Naive thymus-derived CD8-positive, alpha-beta T cell (primary cell): ENCODE results near the gene DBP. TPM values are rescaled to one million over a fixed set of nuclear protein-coding genes. Genes with fewer than 3 reads are reported as not detected.
"Not testable (repeated sequence)": the region's sequence is repeated elsewhere in the genome, so short reads cannot be mapped to it uniquely, and the experiment has no call there.

Experiments used
- ATAC-seq, 2 donors: fragments of 150-1000 bp; cut with Tn5 transposase in 1 of 2; sonication (Bioruptor Pico), chemical (Tn5 transposase) in 1 of 2; 1 replicate in 1 of 2; 2 replicates in 1 of 2; pipeline ENCODE4 v1.10.0; 2021; ENCODE audit warnings: mild to moderate bottlenecking in 2 of 2, moderate library complexity in 2 of 2
- POLR2A ChIA-PET: fragments of 350-600 bp; sonication (Branson Sonifier 250); formaldehyde crosslinking; loops from one replicate; lab custom pipeline; 2021; ENCODE audit warnings: antibody characterized with exemption; lab: Charles Lee
- DNase-seq, 10 donors: peaks; one replicate each; pipeline versions ENCODE4 v3.0.0 to v3.0.0-alpha.2; 2020 to 2022
- H3K27ac Mint-ChIP-seq, 10 donors: one replicate each; pipeline ENCODE4 v1.8.0; 2020 to 2022; ENCODE audit warnings: mild to moderate bottlenecking in 10 of 10, mixed read lengths in 10 of 10, moderate library complexity in 4 of 10, inconsistent platforms in 1 of 10
- H3K27me3 Mint-ChIP-seq, 5 donors: one replicate each; pipeline ENCODE4 v1.8.0; 2021 to 2022; ENCODE audit warnings: mixed read lengths in 5 of 5
- H3K36me3 Mint-ChIP-seq, 3 donors: one replicate each; pipeline ENCODE4 v1.8.0; 2020 to 2022; ENCODE audit warnings: mixed read lengths in 3 of 3, mild to moderate bottlenecking in 2 of 3, inconsistent platforms in 1 of 3
- H3K4me1 Mint-ChIP-seq, 4 donors: one replicate each; pipeline ENCODE4 v1.8.0; 2021 to 2022; ENCODE audit warnings: mixed read lengths in 4 of 4
- H3K4me3 Mint-ChIP-seq, 10 donors: one replicate each; pipeline ENCODE4 v1.8.0; 2020 to 2022; ENCODE audit warnings: mild to moderate bottlenecking in 10 of 10, mixed read lengths in 10 of 10, moderate library complexity in 6 of 10, inconsistent platforms in 1 of 10
- H3K9me3 Mint-ChIP-seq, 9 donors: one replicate each; pipeline ENCODE4 v1.8.0; 2020 to 2022; ENCODE audit warnings: mixed read lengths in 9 of 9, mild to moderate bottlenecking in 3 of 9, inconsistent platforms in 1 of 9, moderate library complexity in 1 of 9
- polyA plus RNA-seq, 3 donors: library from polyadenylated mRNA; unstranded; fragments of 300-500 nt; fragmentation: Illumina TruSeq; gene quantifications; one replicate each; pipeline ENCODE4 v1.2.3, GENCODE V29; 2021
- total RNA-seq, 8 experiments: library from RNA in 2 of 8; stranded (reverse) in 2 of 8; gene quantifications; one replicate each; pipeline ENCODE4 v1.2.3 and lab custom pipeline; 2021 to 2026

Gene DBP
- total and polyA plus RNA-seq, 5 experiments from 2014 or later, result 37.5 to 97.8 (median 63.1) TPM

GRCh38 chr19:48661711-48662090, 24.5 kb upstream of the DBP start:
- DNase-seq (peak in 1 of 10 donors; percentile 46), ATAC-seq (no peak)
- H3K27me3 Mint-ChIP-seq, result peaks cover 0 to 1% (median 0%) of the 10 kb centered on the region in 5 donors
- H3K4me1 Mint-ChIP-seq, result peaks cover 7 to 12% (median 9%) of the 10 kb centered on the region in 4 donors
- H3K4me3 Mint-ChIP-seq, result no peak overlapping the region
- no peaks in the 10 kb centered on the region for H3K36me3 Mint-ChIP-seq
- H3K27ac Mint-ChIP-seq, result peak overlapping the region in 1 of 10 donors; percentile 55
- no peaks in the 10 kb centered on the region for H3K9me3 Mint-ChIP-seq
- POLR2A ChIA-PET, result interaction anchor here (1.1 kb wide), 1 partner anchor 11 kb away, joined by 4 read pairs; no protein-coding TSS in a partner anchor

- H3K9me3 Mint-ChIP-seq, result no peaks in the 10 kb centered on the region
- peaks cover 7 to 12% (median 9%) of the 10 kb centered on the region in 4 donors for H3K4me1 Mint-ChIP-seq
- H3K27me3 Mint-ChIP-seq, result peaks cover 0 to 1% (median 0%) of the 10 kb centered on the region in 5 donors
- no peaks in the 10 kb centered on the region for H3K36me3 Mint-ChIP-seq
- H3K4me3 Mint-ChIP-seq, result peak overlapping the region; percentile 72 to 87 (median 78)
- ATAC-seq, result peak; percentile 96
- POLR2A ChIA-PET, result interaction anchor here (1.1 to 1.9 kb wide), 2 partner anchors 10 to 78 kb away, joined by 4 read pairs; no protein-coding TSS in a partner anchor
- peak; percentile 57 to 89 (median 82) for DNase-seq
- peak overlapping the region; percentile 68 to 98 (median 92) for H3K27ac Mint-ChIP-seq
Observed at GRCh38 chr19:48660852-48661710, 23.9 kb upstream of the DBP start.

DNA sequence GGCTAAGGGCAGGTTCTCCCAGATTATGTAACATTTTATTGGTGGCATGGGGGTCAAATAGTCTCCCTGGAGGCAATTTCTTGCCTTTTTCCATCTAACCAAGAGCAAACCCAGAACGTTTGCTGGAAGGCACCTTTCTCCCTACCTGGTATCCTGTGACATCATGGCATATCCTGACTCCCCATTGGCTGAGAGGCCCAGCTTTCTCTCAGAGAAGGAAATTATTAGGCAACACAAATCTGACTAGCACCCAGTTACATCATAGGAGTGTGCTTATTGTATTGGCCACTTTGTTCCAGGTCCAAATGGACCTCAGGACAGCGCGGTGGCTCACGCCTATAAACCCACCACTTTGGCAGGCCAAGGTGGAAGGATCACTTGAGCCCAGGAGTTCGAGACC, 22.6 kb upstream of the DBP start:
- no peaks in the 10 kb centered on the region for H3K9me3 Mint-ChIP-seq
- H3K27ac Mint-ChIP-seq, result no peak overlapping the region
- H3K36me3 Mint-ChIP-seq, result no peaks in the 10 kb centered on the region
- H3K27me3 Mint-ChIP-seq, result peaks cover 0 to 1% (median 0%) of the 10 kb centered on the region in 5 donors
- POLR2A ChIA-PET, result interaction anchor here (0.7 to 1.9 kb wide), 3 partner anchors 14 to 853 kb away, joined by 3 to 4 read pairs (median 4); no protein-coding TSS in a partner anchor
- ATAC-seq (no peak), DNase-seq (peak in 1 of 10 donors; percentile 3)
- peaks cover 7 to 12% (median 9%) of the 10 kb centered on the region in 4 donors for H3K4me1 Mint-ChIP-seq
- no peak overlapping the region for H3K4me3 Mint-ChIP-seq

DNA sequence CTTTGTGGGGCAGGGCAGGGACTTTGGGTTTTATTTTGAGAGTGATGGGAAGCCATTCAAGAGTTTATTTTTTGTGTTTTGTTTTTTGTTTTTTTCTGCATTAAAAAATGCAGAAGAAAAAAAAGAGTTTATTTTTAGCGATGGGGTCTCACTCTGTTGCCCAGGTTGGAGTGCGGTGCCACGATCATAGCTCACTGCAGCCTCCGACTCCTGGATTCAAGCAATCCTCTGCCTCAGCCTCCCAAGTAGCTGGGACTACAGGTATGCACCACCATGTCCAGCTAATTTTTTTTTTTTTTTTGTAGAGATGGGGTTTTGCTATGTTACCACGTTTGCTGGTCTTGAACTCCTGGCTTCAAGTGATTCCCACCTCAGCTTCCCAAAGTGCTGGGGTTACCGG, 21.3 kb upstream of the DBP start:
- no peak for ATAC-seq
- Mint-ChIP-seq H3K9me3 (no peaks in the 10 kb centered on the region), H3K36me3 (no peaks in the 10 kb centered on the region), H3K4me1 (peaks cover 7 to 12% (median 9%) of the 10 kb centered on the region in 4 donors), H3K27me3 (peaks cover 0 to 1% (median 0%) of the 10 kb centered on the region in 5 donors), H3K4me3 (no peak overlapping the region), H3K27ac (peak overlapping the region in 2 of 10 donors; percentile 52 to 53)
- no peak for DNase-seq
- POLR2A ChIA-PET, result no interaction called here

- not testable (repeated sequence) for H3K27me3 Mint-ChIP-seq, H3K9me3 Mint-ChIP-seq, ATAC-seq, H3K36me3 Mint-ChIP-seq, DNase-seq, H3K4me3 Mint-ChIP-seq, H3K27ac Mint-ChIP-seq
- POLR2A ChIA-PET, result interaction anchor here (0.6 kb wide), 1 partner anchor 17 kb away, joined by 3 read pairs; no protein-coding TSS in a partner anchor
- H3K4me1 Mint-ChIP-seq, result peaks cover 7 to 14% (median 9%) of the 10 kb centered on the region in 4 donors
Observed at GRCh38 chr19:48657828-48658227, 20.6 kb upstream of the DBP start.

DNA sequence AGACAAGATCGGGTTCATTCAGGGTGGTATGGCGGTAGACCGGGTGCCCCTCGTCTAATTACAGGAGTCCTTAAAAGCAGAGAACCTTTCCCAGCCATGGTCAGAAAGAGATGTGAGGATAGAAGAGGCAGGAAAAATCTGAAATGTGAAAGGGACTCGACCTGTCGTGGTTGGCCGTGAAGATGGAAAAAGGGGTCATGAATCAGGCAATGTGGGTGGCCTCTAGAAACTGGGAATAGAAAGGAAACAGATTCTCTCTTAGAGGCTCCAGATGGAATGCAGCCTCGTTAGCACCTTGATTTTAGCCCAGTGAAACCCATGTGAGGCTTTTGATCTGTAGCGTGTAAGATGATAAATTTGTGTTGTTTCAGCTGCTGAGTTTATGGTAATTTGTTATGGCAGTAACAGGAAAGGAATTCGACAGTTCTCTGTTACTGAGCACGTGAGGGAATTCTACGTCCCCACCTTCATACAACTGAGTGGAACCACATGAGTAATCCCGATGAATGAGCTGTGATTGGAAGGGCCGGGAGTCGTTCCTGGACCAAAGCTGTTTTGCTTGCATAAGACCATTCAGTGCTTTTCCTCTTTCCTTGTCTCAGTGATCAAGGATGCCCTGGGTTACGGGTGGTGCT, 19.8 kb upstream of the DBP start:
- DNase-seq, result peak in 1 of 10 donors; percentile 10
- peaks cover 0 to 1% (median 0%) of the 10 kb centered on the region in 5 donors for H3K27me3 Mint-ChIP-seq
- no peak overlapping the region for H3K4me3 Mint-ChIP-seq
- H3K4me1 Mint-ChIP-seq, result peaks cover 7 to 12% (median 10%) of the 10 kb centered on the region in 4 donors
- POLR2A ChIA-PET, result no interaction called here
- no peak for ATAC-seq
- H3K36me3 Mint-ChIP-seq, result no peaks in the 10 kb centered on the region
- peak overlapping the region in 2 of 10 donors; percentile 74 to 75 for H3K27ac Mint-ChIP-seq
- H3K9me3 Mint-ChIP-seq, result no peaks in the 10 kb centered on the region

DNA sequence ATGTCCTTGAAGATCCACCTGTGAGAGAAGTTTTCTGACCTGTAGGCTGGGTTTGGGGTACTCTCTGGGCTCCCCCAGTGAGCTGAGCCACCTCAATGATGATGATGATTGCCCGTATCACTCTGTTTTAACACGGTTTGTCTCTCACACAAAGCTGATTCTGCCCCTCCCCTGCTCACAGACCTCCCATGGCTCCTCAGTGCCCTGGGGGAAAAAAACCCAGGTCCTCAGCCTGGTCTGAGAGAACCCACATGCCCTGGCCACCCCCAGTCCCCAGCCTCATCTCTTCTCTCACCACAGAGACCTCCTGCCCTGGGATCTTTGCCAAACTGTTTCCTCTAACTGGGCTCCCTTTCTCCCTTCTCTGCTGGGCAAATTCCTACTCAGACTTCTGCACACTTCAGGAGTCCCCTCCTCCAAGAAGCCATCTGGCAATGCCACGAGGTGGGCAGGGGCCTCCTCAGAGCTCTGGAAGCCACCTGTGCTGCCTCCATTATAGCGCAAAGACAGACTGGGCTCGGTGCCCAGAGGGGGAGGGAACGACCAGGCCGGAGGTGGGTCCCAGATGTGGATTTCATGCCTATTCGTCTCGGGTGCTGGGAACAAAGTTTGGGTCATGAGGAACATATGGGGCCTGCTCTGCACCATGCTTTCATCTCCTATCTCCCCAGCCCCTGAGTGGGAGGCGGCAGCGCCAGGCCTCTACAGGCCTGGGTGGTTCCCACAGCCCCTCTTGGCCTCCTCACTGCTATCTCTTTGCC, 17.3 kb upstream of the DBP start:
- H3K27me3 Mint-ChIP-seq, result peaks cover 0 to 1% (median 0%) of the 10 kb centered on the region in 5 donors
- H3K4me1 Mint-ChIP-seq, result peaks cover 3 to 14% (median 8%) of the 10 kb centered on the region in 4 donors
- H3K4me3 Mint-ChIP-seq, result no peak overlapping the region
- ATAC-seq, result no peak
- peak overlapping the region in 3 of 10 donors; percentile 25 to 48 (median 37) for H3K27ac Mint-ChIP-seq
- POLR2A ChIA-PET, result no interaction called here
- no peaks in the 10 kb centered on the region for H3K36me3 Mint-ChIP-seq
- DNase-seq, result peak in 1 of 10 donors; percentile 36
- H3K9me3 Mint-ChIP-seq, result no peaks in the 10 kb centered on the region

DNA sequence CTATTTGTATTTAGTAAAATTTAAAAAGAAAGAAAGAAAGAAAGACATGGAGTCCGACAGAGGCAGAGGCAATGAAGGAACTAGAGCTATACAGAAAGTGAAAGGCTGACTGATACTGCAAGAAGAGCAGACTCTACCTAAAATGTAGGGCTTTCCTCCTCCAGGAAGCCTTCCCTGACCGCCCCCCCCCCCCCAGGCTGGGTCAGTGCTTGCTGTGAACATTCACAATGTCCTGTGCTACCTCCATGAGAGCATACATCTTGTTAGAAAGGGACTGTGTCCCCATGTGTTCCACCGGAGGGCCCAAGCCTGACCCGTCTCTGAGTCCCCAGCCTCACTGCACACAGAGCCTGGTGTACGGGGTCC, 14.5 kb upstream of the DBP start:
- H3K4me1 Mint-ChIP-seq, result peaks cover 11 to 37% (median 27%) of the 10 kb centered on the region in 4 donors
- no peak for ATAC-seq
- H3K9me3 Mint-ChIP-seq, result no peaks in the 10 kb centered on the region
- DNase-seq, result no peak
- H3K4me3 Mint-ChIP-seq, result no peak overlapping the region
- POLR2A ChIA-PET, result no interaction called here
- H3K36me3 Mint-ChIP-seq, result no peaks in the 10 kb centered on the region
- H3K27ac Mint-ChIP-seq, result peak overlapping the region in 4 of 10 donors; percentile 2 to 77 (median 35)
- H3K27me3 Mint-ChIP-seq, result no peaks in the 10 kb centered on the region

- POLR2A ChIA-PET, result interaction anchor here (1.0 kb wide), 1 partner anchor 10 kb away, joined by 4 read pairs; no protein-coding TSS in a partner anchor
- Mint-ChIP-seq H3K36me3 (no peaks in the 10 kb centered on the region), H3K4me1 (peaks cover 12 to 40% (median 31%) of the 10 kb centered on the region in 4 donors), H3K27ac (peak overlapping the region in 6 of 10 donors; percentile 0 to 54 (median 22)), H3K4me3 (peak overlapping the region in 1 of 10 donors; percentile 1), H3K9me3 (no peaks in the 10 kb centered on the region), H3K27me3 (no peaks in the 10 kb centered on the region)
- DNase-seq (no peak), ATAC-seq (no peak)
Observed at GRCh38 chr19:48650974-48651682, 13.9 kb upstream of the DBP start.

GRCh38 chr19:48648134-48648533, 11.0 kb upstream of the DBP start:
- Mint-ChIP-seq H3K27me3 (no peaks in the 10 kb centered on the region), H3K4me3 (peak overlapping the region in 9 of 10 donors; percentile 5 to 63 (median 34)), H3K27ac (peak overlapping the region; percentile 68 to 98 (median 93)), H3K36me3 (no peaks in the 10 kb centered on the region), H3K9me3 (no peaks in the 10 kb centered on the region), H3K4me1 (peaks cover 25 to 54% (median 47%) of the 10 kb centered on the region in 4 donors)
- ATAC-seq (no peak), DNase-seq (no peak)
- POLR2A ChIA-PET, result interaction anchor here (0.7 to 1.0 kb wide), 2 partner anchors 14 to 342 kb away, joined by 4 to 8 read pairs; no protein-coding TSS in a partner anchor

GRCh38 chr19:48646722-48647216, 9.6 kb upstream of the DBP start:
- ATAC-seq (no peak), DNase-seq (no peak)
- POLR2A ChIA-PET, result interaction anchor here (0.8 to 4.6 kb wide), 15 partner anchors 10 to 347 kb away, joined by 3 to 44 read pairs (median 6); partner anchors contain the start of genes DBP, GYS1, RPL18 and RUVBL2
- Mint-ChIP-seq H3K4me3 (peak overlapping the region; percentile 43 to 99 (median 80)), H3K36me3 (peaks cover 0 to 1% (median 0%) of the 10 kb centered on the region in 3 donors), H3K27ac (peak overlapping the region; percentile 64 to 98 (median 86)), H3K27me3 (no peaks in the 10 kb centered on the region), H3K9me3 (no peaks in the 10 kb centered on the region), H3K4me1 (peaks cover 31 to 54% (median 51%) of the 10 kb centered on the region in 4 donors)
